Smooth muscle cell (in vitro differentiated cells): ENCODE data around the gene CRIP3. TPM values are rescaled to one million over a fixed set of nuclear protein-coding genes. Genes with fewer than 3 reads are reported as not detected.

Experiments used
- DNase-seq: peaks from one replicate; lab custom pipeline; 2025; ENCODE audit not compliant: unreplicated experiment; lab: John Stamatoyannopoulos, UW
- H2AFZ ChIP-seq: fragments of 200-600 bp; sonication (generic); 2 replicates; pipeline ENCODE4 v1.6.0; 2016; ENCODE audit warnings: antibody characterized with exemption, low read depth, mild to moderate bottlenecking
- H3F3A ChIP-seq: fragments of 200-600 bp; sonication (generic); 2 replicates; pipeline ENCODE4 v1.6.0; 2017; ENCODE audit warnings: antibody characterized with exemption, low read depth
- H3K27ac ChIP-seq: fragments of 200-600 bp; sonication (generic); 2 replicates; pipeline ENCODE4 v1.5.1; 2016; ENCODE audit warnings: low read depth, mild to moderate bottlenecking
- H3K27me3 ChIP-seq: fragments of 200-600 bp; sonication (generic); 2 replicates; pipeline ENCODE4 v1.6.1; 2016; ENCODE audit warnings: low read depth, mild to moderate bottlenecking
- H3K36me3 ChIP-seq: fragments of 200-600 bp; sonication (generic); 2 replicates; pipeline ENCODE4 v1.5.1; 2016; ENCODE audit warnings: low read depth
- H3K4me1 ChIP-seq: fragments of 200-600 bp; sonication (generic); 2 replicates; pipeline ENCODE4 v1.5.1; 2016; ENCODE audit warnings: low read depth
- H3K4me2 ChIP-seq: fragments of 200-600 bp; sonication (generic); 2 replicates; pipeline ENCODE4 v1.6.0; 2016; ENCODE audit warnings: mild to moderate bottlenecking
- H3K4me3 ChIP-seq: fragments of 200-600 bp; sonication (generic); 2 replicates; pipeline ENCODE4 v1.5.1; 2016; ENCODE audit warnings: mild to moderate bottlenecking
- H3K79me2 ChIP-seq: fragments of 200-600 bp; sonication (generic); 2 replicates; pipeline ENCODE4 v1.6.0; 2016; ENCODE audit warnings: low read depth, mild to moderate bottlenecking
- H3K9ac ChIP-seq: fragments of 200-600 bp; sonication (generic); 2 replicates; pipeline ENCODE4 v1.6.0; 2016; ENCODE audit warnings: low read depth
- H3K9me3 ChIP-seq: fragments of 200-600 bp; sonication (generic); replicated peaks from 2 replicates; pipeline ENCODE4 v1.5.1; 2016; ENCODE audit warnings: low read depth
- H4K20me1 ChIP-seq: fragments of 200-600 bp; sonication (generic); 2 replicates; pipeline ENCODE4 v1.6.0; 2016; ENCODE audit warnings: low read depth
- WGBS: methylation state at CpG from one replicate; pipeline ENCODE4 v1.1.7; 2016; ENCODE audit warnings: low lambda C conversion rate; 5-methylcytosine and 5-hydroxymethylcytosine counted together
- polyA plus RNA-seq: library from polyadenylated mRNA; unstranded; fragments of >200 nt; fragmentation: Nextera tagmentation; extraction: Ambion mirVana; gene quantifications from 2 replicates; pipeline ENCODE4 v1.2.1, GENCODE V29; 2016
- total RNA-seq: library from RNA; depleted of rRNA; stranded (reverse); fragments of >200 nt; gene quantifications from 2 replicates; pipeline ENCODE4 v1.2.3, GENCODE V29; 2014
- TF ChIP-seq, protein P1 (sequence below): fragments of 200-600 bp; sonication (generic); IDR thresholded peaks from 2 replicates; pipeline ENCODE4 v1.5.1; 2017; ENCODE audit warnings: borderline replicate concordance, mild to moderate bottlenecking, antibody characterized with exemption; ENCODE audit not compliant: insufficient read depth, poor library complexity, severe bottlenecking

CRIP3 gene
- total and polyA plus RNA-seq, 2 experiments from 2014 or later, result not detected

DNA sequence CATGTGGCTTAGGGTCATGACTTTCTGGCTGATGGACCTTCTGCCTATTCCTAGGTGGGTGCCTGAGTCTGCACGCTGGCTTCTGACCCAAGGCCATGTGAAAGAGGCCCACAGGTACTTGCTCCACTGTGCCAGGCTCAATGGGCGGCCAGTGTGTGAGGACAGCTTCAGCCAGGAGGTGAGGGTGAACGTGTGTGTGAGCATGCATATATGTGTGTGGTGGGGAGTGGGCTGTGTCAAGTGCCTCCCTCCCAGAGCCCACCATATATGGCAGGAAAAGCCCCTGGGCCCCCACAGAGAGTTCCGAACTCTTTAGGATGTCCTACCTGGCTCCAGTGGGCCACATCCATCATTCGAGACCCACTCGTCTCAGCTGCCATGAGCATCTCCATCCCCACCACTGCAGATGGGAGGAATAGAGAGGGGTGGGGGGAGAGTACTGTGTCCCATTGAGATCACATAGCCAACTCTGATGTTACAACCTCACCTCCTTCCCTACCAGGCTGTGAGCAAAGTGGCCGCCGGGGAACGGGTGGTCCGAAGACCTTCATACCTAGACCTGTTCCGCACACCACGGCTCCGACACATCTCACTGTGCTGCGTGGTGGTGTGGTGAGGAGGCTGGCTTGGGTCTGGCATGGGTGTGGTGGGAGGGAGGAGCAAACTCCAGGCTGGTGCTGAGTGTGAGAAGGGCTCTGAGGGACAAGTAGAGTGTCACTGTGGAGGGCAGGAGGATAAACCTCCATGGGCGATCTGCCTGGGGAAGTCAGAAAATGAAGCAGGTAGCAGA is 7.3 kb downstream of the CRIP3 start:
- Histone ChIP-seq H3K27me3 (no peaks in the 10 kb centered on the region), H4K20me1 (no peaks in the 10 kb centered on the region), H3K9ac (no peak overlapping the region), H2AFZ (no peak overlapping the region), H3K9me3 (no peaks in the 10 kb centered on the region), H3K36me3 (no peaks in the 10 kb centered on the region), H3K79me2 (no peaks in the 10 kb centered on the region), H3K4me2 (no peak overlapping the region), H3K4me3 (no peak overlapping the region), H3K27ac (no peak overlapping the region), H3F3A (no peaks in the 10 kb centered on the region), H3K4me1 (peaks cover 3% of the 10 kb centered on the region)
- 92% methylated on average over 15 of the region's 15 CpGs for WGBS
- no peak for DNase-seq
- TF ChIP-seq, protein P1, sequence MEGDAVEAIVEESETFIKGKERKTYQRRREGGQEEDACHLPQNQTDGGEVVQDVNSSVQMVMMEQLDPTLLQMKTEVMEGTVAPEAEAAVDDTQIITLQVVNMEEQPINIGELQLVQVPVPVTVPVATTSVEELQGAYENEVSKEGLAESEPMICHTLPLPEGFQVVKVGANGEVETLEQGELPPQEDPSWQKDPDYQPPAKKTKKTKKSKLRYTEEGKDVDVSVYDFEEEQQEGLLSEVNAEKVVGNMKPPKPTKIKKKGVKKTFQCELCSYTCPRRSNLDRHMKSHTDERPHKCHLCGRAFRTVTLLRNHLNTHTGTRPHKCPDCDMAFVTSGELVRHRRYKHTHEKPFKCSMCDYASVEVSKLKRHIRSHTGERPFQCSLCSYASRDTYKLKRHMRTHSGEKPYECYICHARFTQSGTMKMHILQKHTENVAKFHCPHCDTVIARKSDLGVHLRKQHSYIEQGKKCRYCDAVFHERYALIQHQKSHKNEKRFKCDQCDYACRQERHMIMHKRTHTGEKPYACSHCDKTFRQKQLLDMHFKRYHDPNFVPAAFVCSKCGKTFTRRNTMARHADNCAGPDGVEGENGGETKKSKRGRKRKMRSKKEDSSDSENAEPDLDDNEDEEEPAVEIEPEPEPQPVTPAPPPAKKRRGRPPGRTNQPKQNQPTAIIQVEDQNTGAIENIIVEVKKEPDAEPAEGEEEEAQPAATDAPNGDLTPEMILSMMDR, result no peak

DNA sequence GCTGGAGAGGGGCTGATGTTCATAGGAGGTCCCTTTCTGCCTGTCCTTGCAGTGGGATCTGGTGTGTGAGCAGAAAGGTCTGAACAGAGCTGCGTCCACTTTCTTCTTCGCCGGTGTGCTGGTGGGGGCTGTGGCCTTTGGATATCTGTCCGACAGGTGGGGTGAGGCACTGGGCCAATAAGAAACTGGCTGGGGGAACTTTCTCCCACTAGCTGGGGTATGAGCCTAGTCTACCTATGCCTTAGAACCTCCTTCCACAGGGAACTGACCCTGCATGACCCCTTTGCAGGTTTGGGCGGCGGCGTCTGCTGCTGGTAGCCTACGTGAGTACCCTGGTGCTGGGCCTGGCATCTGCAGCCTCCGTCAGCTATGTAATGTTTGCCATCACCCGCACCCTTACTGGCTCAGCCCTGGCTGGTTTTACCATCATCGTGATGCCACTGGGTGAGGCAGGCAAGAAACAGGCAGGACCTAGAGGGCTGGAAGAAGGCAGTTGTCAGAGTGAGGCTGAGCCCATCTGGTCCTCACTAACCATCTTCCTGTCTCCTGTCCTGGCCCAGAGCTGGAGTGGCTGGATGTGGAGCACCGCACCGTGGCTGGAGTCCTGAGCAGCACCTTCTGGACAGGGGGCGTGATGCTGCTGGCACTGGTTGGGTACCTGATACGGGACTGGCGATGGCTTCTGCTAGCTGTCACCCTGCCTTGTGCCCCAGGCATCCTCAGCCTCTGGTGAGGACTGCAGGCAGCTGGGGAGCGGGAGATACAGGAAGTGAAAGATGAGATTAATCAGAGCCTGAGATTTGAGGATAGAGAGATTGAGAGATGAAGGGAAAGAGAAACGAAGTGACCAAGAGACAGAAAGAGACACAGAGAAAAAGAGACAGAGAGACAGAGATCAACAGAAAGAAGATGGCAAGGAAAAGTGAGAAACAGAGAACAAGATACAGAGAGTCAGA is 9.0 kb downstream of the CRIP3 start:
- no peaks in the 10 kb centered on the region for H4K20me1 ChIP-seq
- DNase-seq, result no peak
- H3K4me3 ChIP-seq, result no peak overlapping the region
- H3K79me2 ChIP-seq, result no peaks in the 10 kb centered on the region
- WGBS, result 90% methylated on average over 18 of the region's 18 CpGs
- H3K27ac ChIP-seq, result no peak overlapping the region
- H2AFZ ChIP-seq, result no peak overlapping the region
- no peak overlapping the region for H3K9ac ChIP-seq
- H3K9me3 ChIP-seq, result no peaks in the 10 kb centered on the region
- peaks cover 3% of the 10 kb centered on the region for H3K4me1 ChIP-seq
- no peaks in the 10 kb centered on the region for H3K27me3 ChIP-seq
- no peaks in the 10 kb centered on the region for H3K36me3 ChIP-seq
- H3K4me2 ChIP-seq, result no peak overlapping the region
- TF ChIP-seq, protein P1, result no peak
- no peaks in the 10 kb centered on the region for H3F3A ChIP-seq

DNA sequence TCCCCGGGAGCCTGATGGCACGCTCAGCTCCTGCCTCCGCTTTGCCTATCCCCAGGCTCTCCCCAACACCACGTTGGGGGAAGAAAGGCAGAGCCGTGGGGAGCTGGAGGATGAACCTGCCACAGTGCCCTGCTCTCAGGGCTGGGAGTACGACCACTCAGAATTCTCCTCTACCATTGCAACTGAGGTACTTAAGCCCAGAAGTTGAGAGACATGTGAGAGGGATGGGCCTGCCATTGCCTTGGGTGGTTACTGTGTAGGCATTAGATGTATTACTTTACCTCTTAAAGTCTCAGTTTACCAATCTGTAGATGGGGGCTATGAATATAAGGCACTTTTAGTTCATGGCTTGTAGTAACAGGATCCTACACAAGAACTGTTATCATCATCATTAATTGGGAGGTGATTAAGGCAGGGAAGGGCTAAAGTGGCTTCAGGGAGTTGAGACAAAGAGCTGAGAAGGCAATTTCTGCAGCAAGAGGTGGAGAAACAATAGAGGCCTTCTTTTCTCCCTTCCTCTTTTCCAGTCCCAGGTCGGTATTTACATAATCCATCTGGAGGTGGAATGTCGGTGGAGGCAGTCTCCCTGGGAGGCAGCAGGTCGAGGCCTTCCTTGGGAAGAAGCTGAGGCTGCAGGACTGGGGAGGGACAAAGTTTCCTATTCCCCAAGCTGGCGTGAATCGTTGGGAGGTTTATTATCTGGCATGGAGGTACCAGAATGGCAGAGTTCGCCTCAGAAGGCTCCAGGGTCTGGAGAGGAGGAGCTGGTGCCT is 9.9 kb downstream of the CRIP3 start:
- H3K79me2 ChIP-seq, result no peaks in the 10 kb centered on the region
- H3K4me3 ChIP-seq, result no peak overlapping the region
- no peaks in the 10 kb centered on the region for H4K20me1 ChIP-seq
- no peaks in the 10 kb centered on the region for H3K9me3 ChIP-seq
- no peak for DNase-seq
- H3K36me3 ChIP-seq, result no peaks in the 10 kb centered on the region
- no peak overlapping the region for H2AFZ ChIP-seq
- no peaks in the 10 kb centered on the region for H3F3A ChIP-seq
- H3K27ac ChIP-seq, result no peak overlapping the region
- 84% methylated on average over 12 of the region's 12 CpGs for WGBS
- TF ChIP-seq, protein P1, result no peak
- H3K4me2 ChIP-seq, result no peak overlapping the region
- peaks cover 3% of the 10 kb centered on the region for H3K4me1 ChIP-seq
- no peaks in the 10 kb centered on the region for H3K27me3 ChIP-seq
- no peak overlapping the region for H3K9ac ChIP-seq
